Rectal smooth muscle tissue (tissue), 1 donor: ENCODE results near the gene PPM1L.

ENCODE experiments used
- H3K27ac ChIP-seq: one replicate; pipeline ENCODE4 v1.7.0; 2013; ENCODE audit warnings: low read depth, low read length, inconsistent platforms
- H3K27me3 ChIP-seq: one replicate; pipeline ENCODE4 v1.7.0; 2013; ENCODE audit warnings: low read length; ENCODE audit not compliant: control insufficient read depth, insufficient read depth
- H3K36me3 ChIP-seq: one replicate; pipeline ENCODE4 v1.7.0; 2013; ENCODE audit warnings: low read length; ENCODE audit not compliant: control insufficient read depth, insufficient read depth
- H3K4me1 ChIP-seq: one replicate; pipeline ENCODE4 v1.7.0; 2013; ENCODE audit warnings: low read length; ENCODE audit not compliant: control insufficient read depth, insufficient read depth
- H3K4me3 ChIP-seq: one replicate; pipeline ENCODE4 v1.7.0; 2013; ENCODE audit warnings: low read length
- H3K9ac ChIP-seq: one replicate; pipeline ENCODE4 v1.7.0; 2013; ENCODE audit warnings: low read length

Gene PPM1L

GRCh38 chr3:161083131-161083530 lies 327.1 kb downstream of the PPM1L start:
- Histone ChIP-seq H3K4me1 (no peaks in the 10 kb centered on the region), H3K9ac (no peak overlapping the region), H3K4me3 (no peak overlapping the region), H3K36me3 (no peaks in the 10 kb centered on the region), H3K27me3 (no peaks in the 10 kb centered on the region), H3K27ac (no peak overlapping the region)

DNA sequence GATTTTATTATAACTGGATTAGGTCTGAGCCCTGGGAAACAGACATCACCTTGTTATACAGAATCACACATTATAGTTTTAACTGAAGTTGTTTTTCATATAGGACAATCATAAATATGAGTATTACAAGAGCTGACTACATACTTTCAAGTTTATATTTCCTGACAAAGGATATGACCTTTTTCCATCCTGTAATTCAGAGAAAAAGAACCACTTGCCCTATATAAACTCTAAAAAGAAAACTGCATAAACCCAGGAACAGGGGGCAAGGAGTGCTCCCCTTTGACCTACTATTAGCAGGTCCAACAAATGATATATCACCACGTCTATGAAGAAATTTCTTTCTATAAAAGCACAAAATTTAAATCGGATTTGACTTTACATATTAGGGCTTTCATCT lies 328.2 kb downstream of the PPM1L start:
- H3K27me3 ChIP-seq: no peaks in the 10 kb centered on the region
- H3K4me3 ChIP-seq: no peak overlapping the region
- no peaks in the 10 kb centered on the region for H3K36me3 ChIP-seq
- H3K4me1 ChIP-seq: no peaks in the 10 kb centered on the region
- H3K27ac ChIP-seq: no peak overlapping the region
- no peak overlapping the region for H3K9ac ChIP-seq

DNA sequence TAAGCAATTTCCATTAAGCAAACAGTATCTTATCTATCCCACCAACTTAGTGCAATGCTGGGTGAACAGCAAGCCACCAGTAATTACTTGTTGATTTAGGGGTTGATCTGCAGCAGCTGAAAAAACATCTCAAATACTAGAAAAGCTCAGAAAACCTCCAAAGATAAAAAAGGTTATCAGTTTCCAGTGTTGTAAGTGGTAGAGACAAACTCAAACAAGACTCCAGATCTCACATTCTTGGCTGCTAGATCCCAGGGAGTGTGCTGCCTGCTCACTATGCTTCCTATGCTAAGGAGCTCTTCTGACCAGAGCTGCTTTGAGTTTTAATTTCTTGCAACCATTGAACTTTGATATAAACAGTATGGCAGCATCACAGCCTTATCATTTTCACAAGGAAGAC lies 337.9 kb downstream of the PPM1L start:
- Histone ChIP-seq H3K27ac (no peak overlapping the region), H3K4me1 (no peaks in the 10 kb centered on the region), H3K9ac (no peak overlapping the region), H3K36me3 (no peaks in the 10 kb centered on the region), H3K27me3 (no peaks in the 10 kb centered on the region), H3K4me3 (no peak overlapping the region)

DNA sequence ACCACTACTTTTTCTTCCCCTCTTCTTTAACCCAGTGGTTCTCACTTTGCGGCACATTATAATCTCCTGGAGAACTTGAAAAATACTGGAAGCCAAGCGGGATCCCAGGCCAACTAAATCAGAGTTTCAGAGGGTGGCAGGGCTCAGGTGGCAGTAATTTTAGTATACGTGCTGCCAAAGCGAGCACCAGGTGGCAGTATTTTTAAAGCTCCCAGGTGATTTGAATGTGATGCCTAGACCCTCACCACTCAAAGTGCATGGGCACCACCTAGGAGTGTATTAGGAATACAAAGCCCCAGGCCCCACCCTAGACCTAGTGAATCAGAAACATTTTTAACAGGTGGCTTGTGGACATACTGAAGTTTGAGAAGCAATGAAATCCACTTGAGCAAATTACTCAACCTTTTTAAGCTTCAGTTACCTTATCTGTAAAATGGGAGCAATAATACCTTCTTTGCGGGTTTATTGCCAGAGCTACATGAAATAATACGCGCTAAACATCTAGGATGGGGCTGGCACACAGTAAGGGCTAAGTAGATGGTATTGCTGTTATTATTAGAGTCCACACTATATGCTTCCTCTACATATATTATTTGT lies 340.8 kb downstream of the PPM1L start:
- H3K9ac ChIP-seq: no peak overlapping the region
- no peaks in the 10 kb centered on the region for H3K27me3 ChIP-seq
- no peaks in the 10 kb centered on the region for H3K4me1 ChIP-seq
- no peaks in the 10 kb centered on the region for H3K36me3 ChIP-seq
- H3K27ac ChIP-seq: no peak overlapping the region
- no peak overlapping the region for H3K4me3 ChIP-seq

GRCh38 chr3:161100994-161101393 lies 345.0 kb downstream of the PPM1L start:
- Histone ChIP-seq H3K9ac (no peak overlapping the region), H3K36me3 (no peaks in the 10 kb centered on the region), H3K4me3 (no peak overlapping the region), H3K4me1 (no peaks in the 10 kb centered on the region), H3K27ac (no peak overlapping the region), H3K27me3 (no peaks in the 10 kb centered on the region)

GRCh38 chr3:161101609-161102008 lies 345.6 kb downstream of the PPM1L start:
- Histone ChIP-seq H3K4me3 (no peak overlapping the region), H3K27me3 (no peaks in the 10 kb centered on the region), H3K9ac (no peak overlapping the region), H3K36me3 (no peaks in the 10 kb centered on the region), H3K27ac (no peak overlapping the region), H3K4me1 (no peaks in the 10 kb centered on the region)

GRCh38 chr3:161103776-161104385 lies 347.9 kb downstream of the PPM1L start:
- Histone ChIP-seq H3K9ac (no peak overlapping the region), H3K27ac (no peak overlapping the region)

DNA sequence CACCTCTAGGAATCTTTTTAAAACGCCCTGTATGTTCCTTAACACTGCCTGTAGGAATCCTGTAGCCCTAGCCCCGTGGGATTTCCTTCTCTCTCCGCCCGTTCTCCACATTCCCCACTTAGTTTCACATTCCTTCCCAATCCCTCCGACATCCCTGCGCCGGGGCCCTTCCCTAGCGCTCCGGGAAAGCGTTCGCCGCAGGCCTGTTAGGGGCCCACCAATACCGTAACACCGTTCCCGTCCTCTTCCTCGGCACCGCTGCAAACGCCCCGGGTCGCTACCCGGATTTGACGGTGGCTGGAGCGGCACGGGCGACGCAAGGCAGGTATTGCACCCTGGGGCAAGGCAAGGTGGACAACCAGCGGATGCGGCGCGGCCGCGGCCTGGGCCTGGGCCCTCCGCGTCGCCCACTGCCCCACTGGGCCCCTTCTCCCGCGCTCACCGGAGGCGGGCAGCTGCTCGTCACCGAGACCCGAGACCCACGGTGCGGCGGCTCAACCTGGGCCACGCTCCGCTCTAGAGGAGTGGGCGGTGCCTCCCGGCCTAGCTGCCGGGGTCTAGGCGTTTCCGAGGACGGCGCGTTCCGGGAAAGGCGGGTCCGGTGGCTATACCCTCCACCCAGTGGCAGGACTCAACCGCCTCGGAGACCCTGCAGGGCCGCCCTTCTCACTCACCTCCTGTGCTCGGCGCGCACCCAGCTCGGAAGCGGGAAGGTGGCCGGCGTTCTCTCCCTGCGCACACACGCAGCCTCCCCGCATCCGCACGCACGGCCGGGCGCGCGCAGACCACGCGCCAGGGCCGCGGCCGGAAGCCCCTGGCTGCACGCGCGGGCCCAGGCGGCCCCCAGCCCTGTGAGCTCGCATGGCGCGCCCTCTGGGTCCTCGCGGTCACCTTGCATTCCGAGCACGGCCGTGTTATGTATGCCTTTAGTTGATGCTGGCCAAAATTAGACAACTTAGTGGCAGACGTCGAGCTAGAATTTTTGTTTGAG lies 348.8 kb downstream of the PPM1L start, which contains the start of gene B3GALNT1:
TSS of gene B3GALNT1 (minus strand) at position 789 of the 991 bp plus-strand sequence. CDS start 18,595 bp downstream, outside the sequence.
- no peaks in the 10 kb centered on the region for H3K27me3 ChIP-seq
- H3K27ac ChIP-seq: peak within 1 kb of the TSS; percentile 27

More at GRCh38 chr3:161103776-161104385, 347.9 kb downstream of the PPM1L start:
- Histone ChIP-seq H3K4me3 (peak overlapping the region; percentile 79), H3K36me3 (no peaks in the 10 kb centered on the region), H3K27me3 (no peaks in the 10 kb centered on the region), H3K4me1 (no peaks in the 10 kb centered on the region)

DNA sequence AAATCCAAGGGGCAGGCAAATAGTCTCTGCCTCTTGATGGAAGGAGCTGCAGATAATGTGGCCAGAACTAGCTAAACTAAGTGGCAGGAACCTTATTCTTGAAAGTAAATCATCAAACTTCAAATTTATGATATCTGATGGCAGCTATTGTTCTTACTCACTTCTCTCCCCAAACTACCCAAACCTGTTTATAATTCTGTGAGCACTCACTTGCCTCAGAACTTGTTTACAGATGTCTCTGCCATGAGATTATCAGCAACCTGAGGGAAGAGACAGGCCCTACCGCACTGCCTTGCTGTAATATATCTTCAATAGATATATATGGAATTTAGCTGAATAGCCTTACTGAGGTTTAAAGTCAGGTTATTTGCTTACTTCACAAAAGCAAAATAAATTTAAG lies 351.3 kb downstream of the PPM1L start:
- Histone ChIP-seq H3K9ac (no peak overlapping the region), H3K36me3 (no peaks in the 10 kb centered on the region), H3K27ac (no peak overlapping the region), H3K4me1 (no peaks in the 10 kb centered on the region), H3K27me3 (no peaks in the 10 kb centered on the region), H3K4me3 (no peak overlapping the region)

More for the DNA sequence above, 348.8 kb downstream of the PPM1L start, which contains the start of gene B3GALNT1:
- Histone ChIP-seq H3K36me3 (no peaks in the 10 kb centered on the region), H3K4me3 (peak within 1 kb of the TSS; percentile 79), H3K4me1 (no peaks in the 10 kb centered on the region), H3K9ac (peak within 1 kb of the TSS; percentile 26)

DNA sequence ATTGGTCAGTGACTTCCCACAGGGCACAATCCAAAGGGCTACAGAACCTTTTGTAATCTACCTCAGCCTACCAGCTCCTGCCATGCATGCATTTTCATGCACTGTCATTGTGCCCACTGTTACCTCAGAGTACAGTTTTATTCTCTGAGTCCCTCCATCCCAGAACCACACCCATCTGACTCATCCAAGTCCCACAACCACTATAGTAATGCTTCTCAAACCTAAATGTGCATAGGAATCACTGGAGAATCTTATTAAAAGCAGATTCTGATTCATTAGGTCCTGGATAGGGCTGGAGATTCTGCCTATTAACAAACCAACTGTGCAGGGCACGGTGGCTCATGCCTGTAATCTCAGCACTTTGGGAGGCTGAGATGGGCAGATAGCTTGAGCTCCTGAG lies 352.8 kb downstream of the PPM1L start:
- no peak overlapping the region for H3K9ac ChIP-seq
- H3K4me3 ChIP-seq: no peak overlapping the region
- H3K27ac ChIP-seq: no peak overlapping the region
- H3K36me3 ChIP-seq: no peaks in the 10 kb centered on the region
- no peaks in the 10 kb centered on the region for H3K27me3 ChIP-seq
- no peaks in the 10 kb centered on the region for H3K4me1 ChIP-seq

DNA sequence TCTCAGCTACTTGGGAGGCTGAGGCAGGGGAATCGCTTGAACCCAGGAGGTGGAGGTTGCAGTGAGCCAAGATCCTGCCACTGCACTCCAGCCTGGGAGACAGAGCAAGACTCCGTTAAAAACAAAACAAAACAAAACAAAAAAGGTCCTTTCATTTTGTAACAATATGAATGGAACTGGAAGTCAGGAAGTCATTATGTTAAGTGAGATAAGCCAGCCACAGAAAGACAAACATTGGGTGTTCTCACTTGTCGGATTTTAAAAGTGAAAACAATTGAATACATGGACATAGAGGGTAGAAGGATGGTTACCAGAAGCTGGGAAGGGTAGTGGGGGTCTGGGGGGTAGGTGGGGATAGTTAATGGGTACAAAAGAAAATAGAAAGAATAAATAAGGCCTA lies 361.6 kb downstream of the PPM1L start:
- Histone ChIP-seq H3K9ac (no peak overlapping the region), H3K27me3 (no peaks in the 10 kb centered on the region), H3K4me1 (no peaks in the 10 kb centered on the region), H3K36me3 (no peaks in the 10 kb centered on the region), H3K27ac (no peak overlapping the region), H3K4me3 (no peak overlapping the region)

GRCh38 chr3:161126495-161126894 lies 370.5 kb downstream of the PPM1L start:
- no peaks in the 10 kb centered on the region for H3K4me1 ChIP-seq
- H3K36me3 ChIP-seq: no peaks in the 10 kb centered on the region
- H3K4me3 ChIP-seq: no peak overlapping the region
- H3K27me3 ChIP-seq: no peaks in the 10 kb centered on the region
- no peak overlapping the region for H3K27ac ChIP-seq
- H3K9ac ChIP-seq: no peak overlapping the region
